ENCODE measurements around the gene SLC1A1.

The SLC1A1 gene

GRCh38 chr9:4581861-4582565, 91.7 kb downstream of the SLC1A1 start:
- no peak for DNase-seq

DNA sequence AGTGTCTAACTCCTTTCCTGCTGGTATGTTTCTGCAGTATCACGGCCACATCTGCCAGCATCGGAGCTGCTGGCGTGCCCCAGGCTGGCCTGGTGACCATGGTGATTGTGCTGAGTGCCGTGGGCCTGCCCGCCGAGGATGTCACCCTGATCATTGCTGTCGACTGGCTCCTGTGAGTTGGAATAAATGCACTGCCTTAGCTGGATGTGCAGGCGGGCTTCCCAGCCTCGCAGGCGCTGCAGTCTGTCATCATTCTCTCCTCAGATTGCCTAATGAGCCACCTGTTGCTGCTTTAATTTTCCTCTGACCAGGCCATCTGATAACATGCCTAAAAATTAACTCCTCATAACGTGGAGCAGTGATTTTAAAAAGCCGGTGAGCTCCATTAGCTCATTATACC, 92.7 kb downstream of the SLC1A1 start:
- no peak for DNase-seq

GRCh38 chr9:4584636-4585035, 94.4 kb downstream of the SLC1A1 start:
- DNase-seq: no peak

DNA sequence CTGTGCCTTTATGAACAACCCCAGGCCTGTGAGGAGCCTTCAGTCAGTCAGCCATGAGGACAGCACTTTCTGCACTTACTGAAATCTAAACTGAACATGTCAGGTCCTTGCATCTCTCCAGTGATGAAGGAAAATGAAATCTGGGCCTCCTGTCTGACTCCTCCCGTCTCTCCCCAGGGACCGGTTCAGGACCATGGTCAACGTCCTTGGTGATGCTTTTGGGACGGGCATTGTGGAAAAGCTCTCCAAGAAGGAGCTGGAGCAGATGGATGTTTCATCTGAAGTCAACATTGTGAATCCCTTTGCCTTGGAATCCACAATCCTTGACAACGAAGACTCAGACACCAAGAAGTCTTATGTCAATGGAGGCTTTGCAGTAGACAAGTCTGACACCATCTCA, 94.9 kb downstream of the SLC1A1 start:
- no peak for DNase-seq

DNA sequence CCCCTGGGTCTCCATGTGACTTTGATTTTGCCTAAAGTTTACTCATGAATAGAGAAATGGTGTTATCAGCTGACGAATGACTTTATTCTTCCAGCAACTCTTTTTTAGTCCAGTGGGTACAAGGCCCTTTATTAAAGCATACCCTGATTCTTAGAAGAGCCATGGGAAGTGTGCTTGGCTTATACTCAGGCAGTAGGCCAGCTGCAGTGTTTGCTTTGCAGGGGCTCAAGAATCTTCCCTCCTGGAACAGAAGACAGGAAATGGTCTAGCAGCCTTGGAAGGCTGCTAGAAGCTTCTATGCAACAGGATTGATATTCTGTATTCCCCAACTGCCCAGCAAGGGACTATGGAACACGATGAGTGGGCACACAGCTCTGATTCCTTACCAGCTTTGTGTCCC, 98.5 kb downstream of the SLC1A1 start:
- DNase-seq: no peak

DNA sequence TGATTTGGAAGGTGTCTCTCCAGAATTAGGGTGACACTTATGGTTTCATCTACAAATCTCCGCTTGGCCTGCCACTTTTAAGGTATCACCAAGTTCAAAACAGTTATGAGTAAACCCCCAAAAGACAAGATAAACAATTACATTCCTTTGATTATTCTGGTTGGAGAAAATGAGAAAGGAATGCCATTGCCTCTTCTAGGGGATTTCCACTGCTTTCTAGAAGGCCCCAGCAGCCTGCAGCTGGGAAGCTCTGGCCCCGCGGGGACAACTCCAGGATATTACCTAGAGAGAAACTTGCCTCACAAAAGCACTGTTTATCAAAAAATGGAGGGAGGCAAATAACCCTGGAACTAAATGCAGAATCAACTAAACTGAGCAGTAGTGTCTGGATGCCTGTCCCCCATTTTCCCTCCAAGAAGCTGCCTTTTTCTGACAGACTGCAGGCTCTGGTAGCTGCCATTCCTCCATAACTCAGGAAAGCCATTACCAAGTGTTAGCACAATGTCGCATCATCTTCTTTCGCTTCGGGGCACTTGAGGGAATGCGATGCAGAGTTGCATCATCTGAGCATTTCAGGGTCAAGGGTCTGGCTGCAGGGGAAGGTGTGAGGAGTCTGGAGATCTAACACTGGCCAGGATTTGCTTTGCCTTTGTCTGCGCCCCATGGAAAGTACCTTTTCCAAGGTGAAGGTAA, 100.3 kb downstream of the SLC1A1 start:
- DNase-seq: no peak

DNA sequence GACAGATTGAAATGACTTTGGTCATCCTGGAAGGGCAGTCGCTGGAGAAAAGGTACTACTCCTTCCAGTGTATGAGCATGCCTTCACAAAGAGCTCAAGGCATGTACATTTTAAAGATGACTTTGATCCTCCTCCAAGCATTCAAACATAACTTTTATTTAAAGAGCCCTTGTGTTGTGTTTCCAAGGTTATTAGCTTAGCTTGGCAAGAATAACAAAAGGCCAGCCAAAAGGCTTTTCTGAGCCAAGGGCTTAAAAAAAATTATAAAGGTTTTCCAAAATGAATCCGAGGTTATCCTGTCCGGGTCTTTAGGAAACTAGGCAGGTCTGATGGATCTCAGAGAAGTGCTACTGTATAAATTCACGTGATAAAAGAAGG, 100.8 kb downstream of the SLC1A1 start:
- no peak for DNase-seq

GRCh38 chr9:4592295-4592694, 102.0 kb downstream of the SLC1A1 start:
- no peak for DNase-seq

GRCh38 chr9:4592886-4593285, 102.6 kb downstream of the SLC1A1 start:
- DNase-seq: no peak

GRCh38 chr9:4594545-4594944, 104.3 kb downstream of the SLC1A1 start:
- no peak for DNase-seq

- no peak for DNase-seq
Observed at GRCh38 chr9:4594994-4595393, 104.7 kb downstream of the SLC1A1 start.

GRCh38 chr9:4596165-4596922, 106.1 kb downstream of the SLC1A1 start:
- DNase-seq: peak; percentile 62 to 68

DNA sequence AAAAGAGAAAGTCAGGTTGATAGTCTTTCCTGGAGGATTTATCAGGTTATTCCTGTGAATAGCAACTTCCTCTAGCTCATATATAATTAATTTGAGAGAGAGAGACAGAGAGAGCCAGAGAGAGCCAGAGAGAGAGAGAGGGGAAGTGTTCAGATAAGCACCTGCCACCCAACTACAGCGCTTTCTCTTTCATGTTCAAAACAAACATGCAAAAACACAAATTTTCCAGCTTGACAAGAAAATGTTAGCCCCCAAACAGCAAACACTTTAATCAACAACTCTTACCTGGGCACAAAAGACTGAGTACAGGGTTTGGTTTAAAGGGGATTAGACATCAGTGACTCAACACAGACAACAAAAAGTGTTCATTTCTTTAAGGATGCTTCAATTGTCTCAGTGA, 110.1 kb downstream of the SLC1A1 start:
- no peak for DNase-seq

DNA sequence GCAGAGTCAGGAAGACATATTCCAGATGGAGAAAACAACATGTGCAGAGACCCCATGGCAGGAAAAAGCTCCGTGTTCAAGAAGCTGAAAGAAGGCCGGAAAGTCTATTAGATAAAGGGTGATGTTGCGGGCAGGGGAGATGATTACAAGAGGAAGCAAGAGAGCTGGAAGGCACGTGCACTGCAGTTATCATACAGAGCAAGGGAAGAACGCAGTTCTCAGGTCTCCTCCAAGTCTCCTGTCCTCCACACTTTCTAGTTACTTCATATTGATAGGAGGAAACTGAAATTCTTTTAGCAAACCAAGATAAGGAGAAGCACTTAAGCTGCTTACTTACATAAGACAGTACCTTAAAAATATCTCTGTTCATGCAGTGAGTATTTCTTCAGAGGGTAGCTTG, 113.6 kb downstream of the SLC1A1 start:
- DNase-seq: no peak

- DNase-seq: peak; percentile 60 to 84
Observed at GRCh38 chr9:4604678-4605095, 114.4 kb downstream of the SLC1A1 start.

- peak in 1 of 2 donors; percentile 25 for DNase-seq
Observed at GRCh38 chr9:4606033-4606432, 115.8 kb downstream of the SLC1A1 start.

GRCh38 chr9:4614627-4615026, 124.4 kb downstream of the SLC1A1 start:
- no peak for DNase-seq

GRCh38 chr9:4615251-4615650, 125.0 kb downstream of the SLC1A1 start:
- no peak for DNase-seq

- DNase-seq: no peak
Observed at GRCh38 chr9:4615778-4616177, 125.5 kb downstream of the SLC1A1 start.

- no peak for DNase-seq
Observed at GRCh38 chr9:4617752-4618151, 127.5 kb downstream of the SLC1A1 start.

- no peak for DNase-seq
Observed at GRCh38 chr9:4618700-4619099, 128.4 kb downstream of the SLC1A1 start.

DNA sequence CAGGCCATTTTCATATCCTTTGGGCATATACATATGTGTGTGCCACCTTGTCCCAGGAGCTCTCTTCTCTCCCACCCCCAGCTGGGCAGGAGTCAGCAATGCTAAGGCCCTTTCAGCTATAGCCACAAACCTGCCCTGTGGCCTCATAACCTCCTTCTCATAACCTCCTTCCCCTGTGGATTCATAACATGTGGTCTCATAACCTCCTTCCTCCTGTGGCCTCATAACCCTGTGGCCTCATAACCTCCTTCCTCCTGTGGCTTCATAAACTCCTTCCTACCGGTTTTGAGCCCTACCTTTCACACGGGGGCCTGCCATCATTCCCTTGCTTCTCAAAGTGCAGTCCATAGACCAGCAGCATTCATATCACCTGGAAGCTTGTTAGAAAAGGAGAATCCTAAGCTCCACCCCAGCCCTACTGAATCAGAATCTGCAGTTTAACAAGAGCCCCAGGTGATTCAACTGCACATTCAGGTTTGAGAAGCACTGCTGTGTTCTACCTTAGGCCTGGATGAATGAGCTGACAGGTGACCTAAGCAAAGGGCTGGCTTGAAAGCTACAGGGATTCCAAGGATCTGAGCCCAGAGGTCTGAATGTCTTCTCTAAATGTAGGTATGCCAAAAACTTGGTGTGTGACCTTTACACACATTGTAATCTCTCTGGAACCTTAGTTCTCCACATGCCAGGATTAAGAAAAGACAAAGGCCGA, 129.9 kb downstream of the SLC1A1 start:
- no peak for DNase-seq

- no peak for DNase-seq
Observed at GRCh38 chr9:4620881-4621555, 130.8 kb downstream of the SLC1A1 start.

Data from CD4-positive, alpha-beta T cell treated with Interferon alpha-2 for 1 hour (primary cell).